Breast epithelium (tissue), 3 donors: Measurements from ENCODE around the gene APLP2.
"Not testable (repeated sequence)": the region's sequence is repeated elsewhere in the genome, so short reads cannot be mapped to it uniquely, and the experiment has no call there.

Experiments used
- CTCF ChIP-seq, 3 donors: fragments of 450-650 bp; IDR thresholded peaks; one replicate each; pipeline ENCODE4 v1.5.1; 2016 to 2017; ENCODE audit warnings: antibody characterized with exemption in 3 of 3, mild to moderate bottlenecking in 3 of 3, moderate library complexity in 3 of 3
- POLR2AphosphoS5 ChIP-seq, 3 donors: sonication (generic); formaldehyde crosslinking; IDR thresholded peaks; one replicate each; pipeline ENCODE4 v1.6.1; 2017; ENCODE audit warnings: antibody characterized with exemption in 3 of 3

- TF ChIP-seq POLR2AphosphoS5, CTCF (IDR thresholded peaks at IDR 0.05): not testable (repeated sequence)
Observed at GRCh38 chr11:130193551-130193950, 123.9 kb downstream of the APLP2 start.
